SIG-M5 (cell line): ENCODE measurements around the gene LAMTOR5.

ENCODE experiments used
- DNase-seq: peaks from one replicate; lab custom pipeline; 2025; lab: John Stamatoyannopoulos, UW

Gene LAMTOR5

GRCh38 chr1:110387048-110387754 lies 20.3 kb downstream of the LAMTOR5 start:
- no peak for DNase-seq

GRCh38 chr1:110385369-110385768 lies 22.1 kb downstream of the LAMTOR5 start:
- no peak for DNase-seq

GRCh38 chr1:110384581-110385321 lies 22.7 kb downstream of the LAMTOR5 start:
- DNase-seq, result no peak

- no peak for DNase-seq
Observed at GRCh38 chr1:110383251-110383990, 24.1 kb downstream of the LAMTOR5 start.

- DNase-seq, result peak; percentile 34
Observed at GRCh38 chr1:110380672-110381283, 26.7 kb downstream of the LAMTOR5 start.

- no peak for DNase-seq
Observed at GRCh38 chr1:110375490-110375889, 32.0 kb downstream of the LAMTOR5 start.

GRCh38 chr1:110370827-110371226 lies 36.7 kb downstream of the LAMTOR5 start:
- no peak for DNase-seq

- DNase-seq, result no peak
Observed at GRCh38 chr1:110364221-110364620, 43.3 kb downstream of the LAMTOR5 start.

- DNase-seq, result no peak
Observed at GRCh38 chr1:110361856-110362255, 45.6 kb downstream of the LAMTOR5 start.

- no peak for DNase-seq
Observed at GRCh38 chr1:110360431-110360830, 47.1 kb downstream of the LAMTOR5 start.

GRCh38 chr1:110356379-110356778 lies 51.1 kb downstream of the LAMTOR5 start:
- no peak for DNase-seq

- DNase-seq, result no peak
Observed at GRCh38 chr1:110355321-110355720, 52.2 kb downstream of the LAMTOR5 start.
